H1 (cell line): Measurements from ENCODE around the gene EVI5. TPM values are rescaled to one million over a fixed set of nuclear protein-coding genes. Genes with fewer than 3 reads are reported as not detected.
"Not testable (repeated sequence)": the region's sequence is repeated elsewhere in the genome, so short reads cannot be mapped to it uniquely, and the experiment has no call there.

Experiments used
- CTCF ChIA-PET: fragments of 300-600 bp; sonication (Branson Sonifier 250); formaldehyde crosslinking; loops from one replicate; lab custom pipeline; 2021; ENCODE audit not compliant: partially characterized antibody; lab: Charles Lee
- POLR2A ChIA-PET: fragments of 300-600 bp; sonication (Branson Sonifier 250); formaldehyde crosslinking; loops from one replicate; lab custom pipeline; 2021; ENCODE audit warnings: inconsistent platforms; ENCODE audit not compliant: partially characterized antibody; lab: Charles Lee
- DNase-seq, 2 experiments: peaks; one replicate each; pipeline versions ENCODE4 v3.0.0 to v3.0.0-alpha.2; 2010 to 2022; ENCODE audit warnings: low spot score in 2 of 2, low read depth in 1 of 2, mixed read lengths in 1 of 2
- FAIRE-seq: peaks from 2 replicates; lab custom pipeline; 2011; peaks lifted over from hg19 to GRCh38; lab: Jason Lieb, UNC
- H2AFZ ChIP-seq: 2 replicates; pipeline ENCODE4 v1.8.1; 2012; ENCODE audit warnings: low read length, inconsistent platforms
- H2AK5ac ChIP-seq: 2 replicates; pipeline ENCODE4 v1.6.1; 2013; ENCODE audit warnings: low read depth, low read length
- H2BK120ac ChIP-seq: replicated peaks from 2 replicates; pipeline ENCODE3; 2013; ENCODE audit warnings: low read depth, low read length, inconsistent platforms
- H2BK12ac ChIP-seq: 2 replicates; pipeline ENCODE4 v1.6.1; 2013; ENCODE audit warnings: low read depth, low read length
- H2BK15ac ChIP-seq: 2 replicates; pipeline ENCODE4 v1.6.1; 2013; ENCODE audit warnings: low read length
- H2BK20ac ChIP-seq: 2 replicates; pipeline ENCODE4 v1.6.1; 2013; ENCODE audit warnings: low read length
- H2BK5ac ChIP-seq: 2 replicates; pipeline ENCODE4 v1.6.1; 2013; ENCODE audit warnings: low read depth, low read length
- H3K14ac ChIP-seq: 2 replicates; pipeline ENCODE4 v1.6.1; 2013; ENCODE audit warnings: inconsistent platforms; ENCODE audit not compliant: insufficient read length
- H3K18ac ChIP-seq: 2 replicates; pipeline ENCODE4 v1.6.1; 2013; ENCODE audit warnings: low read length; ENCODE audit errors: extremely low read depth
- H3K23ac ChIP-seq: 2 replicates; pipeline ENCODE4 v1.6.1; 2013; ENCODE audit warnings: inconsistent platforms; ENCODE audit not compliant: insufficient read length
- H3K23me2 ChIP-seq: 2 replicates; pipeline ENCODE4 v1.6.1; 2013; ENCODE audit warnings: low read depth, low read length
- H3K27ac ChIP-seq: 2 replicates; pipeline ENCODE4 v1.6.1; 2011; ENCODE audit warnings: low read depth, low read length, inconsistent platforms
- H3K27me3 ChIP-seq, 4 experiments: replicated peaks in 1 of 4; 1 replicate in 1 of 4; 2 replicates in 3 of 4; pipeline versions ENCODE4 v1.6.1 to v1.8.1; 2011 to 2013; ENCODE audit warnings: low read length in 3 of 4, mild to moderate bottlenecking in 3 of 4, inconsistent platforms in 2 of 4, mixed read lengths in 2 of 4, moderate library complexity in 1 of 4; ENCODE audit not compliant: control insufficient read depth in 3 of 4, insufficient read depth in 3 of 4; ENCODE audit errors: extremely low read depth in 1 of 4
- H3K36me3 ChIP-seq, 4 experiments: 2 replicates each; pipeline versions ENCODE4 v1.6.1 to v1.8.1; 2011 to 2013; ENCODE audit warnings: mild to moderate bottlenecking in 4 of 4, low read length in 3 of 4, moderate library complexity in 2 of 4, control low read depth in 1 of 4, inconsistent platforms in 1 of 4; ENCODE audit not compliant: insufficient read depth in 4 of 4, control insufficient read depth in 2 of 4
- H3K4ac ChIP-seq: replicated peaks from 2 replicates; pipeline ENCODE3; 2013; ENCODE audit warnings: low read length, low read depth, mixed read lengths, inconsistent platforms; ENCODE audit not compliant: insufficient read length
- H3K4me1 ChIP-seq, 4 experiments: replicated peaks in 1 of 4; 1 replicate in 1 of 4; 2 replicates in 3 of 4; pipeline versions ENCODE4 v1.6.1 to v1.8.1; 2011 to 2013; ENCODE audit warnings: low read length in 3 of 4, inconsistent platforms in 2 of 4, mixed read lengths in 1 of 4; ENCODE audit not compliant: insufficient read depth in 4 of 4, control insufficient read depth in 3 of 4
- H3K4me2 ChIP-seq, 2 experiments: 2 replicates each; pipeline versions ENCODE4 v1.6.1 to v1.8.1; 2011 to 2013; ENCODE audit warnings: low read depth in 2 of 2, low read length in 2 of 2, control low read depth in 1 of 2, inconsistent platforms in 1 of 2, mild to moderate bottlenecking in 1 of 2; ENCODE audit not compliant: insufficient read depth in 1 of 2
- H3K4me3 ChIP-seq, 4 experiments: fragments of 200-600, 300-600 bp in 1 of 4; sonication (generic), shearing (Covaris generic), sonication (Bioruptor Twin) in 1 of 4; 2 replicates each; pipeline versions ENCODE4 v1.5.1 to v1.8.1; 2011 to 2016; ENCODE audit warnings: low read length in 4 of 4, low read depth in 3 of 4, control low read depth in 2 of 4, inconsistent platforms in 2 of 4, mild to moderate bottlenecking in 2 of 4, mixed read lengths in 1 of 4, moderate library complexity in 1 of 4; ENCODE audit not compliant: insufficient read depth in 2 of 4; ENCODE audit errors: extremely low read depth in 1 of 4
- H3K56ac ChIP-seq: replicated peaks from 2 replicates; pipeline ENCODE3; 2013; ENCODE audit warnings: low read depth, mild to moderate bottlenecking, mixed read lengths, low read length, inconsistent platforms; ENCODE audit not compliant: insufficient read length
- H3K79me1 ChIP-seq: 2 replicates; pipeline ENCODE4 v1.6.1; 2013; ENCODE audit warnings: low read depth, low read length, control low read depth
- H3K79me2 ChIP-seq, 2 experiments: 2 replicates each; pipeline versions ENCODE4 v1.6.1 to v1.8.1; 2012 to 2013; ENCODE audit warnings: low read length in 2 of 2, mild to moderate bottlenecking in 2 of 2, inconsistent platforms in 1 of 2; ENCODE audit not compliant: insufficient read depth in 2 of 2, control insufficient read depth in 1 of 2
- H3K9ac ChIP-seq, 4 experiments: replicated peaks in 1 of 4; 1 replicate in 1 of 4; 2 replicates in 3 of 4; pipeline versions ENCODE4 v1.6.1 to v1.8.1; 2011 to 2013; ENCODE audit warnings: low read depth in 3 of 4, low read length in 3 of 4, control low read depth in 2 of 4, mild to moderate bottlenecking in 2 of 4, moderate library complexity in 2 of 4, inconsistent platforms in 1 of 4; ENCODE audit errors: extremely low read depth in 1 of 4
- H3K9me3 ChIP-seq, 2 experiments: 2 replicates each; pipeline versions ENCODE4 v1.6.1 to v1.8.1; 2012 to 2013; ENCODE audit warnings: mild to moderate bottlenecking in 2 of 2, moderate library complexity in 2 of 2, control low read depth in 1 of 2, inconsistent platforms in 1 of 2, low read depth in 1 of 2, low read length in 1 of 2, mixed read lengths in 1 of 2; ENCODE audit not compliant: insufficient read depth in 2 of 2
- H4K20me1 ChIP-seq, 2 experiments: replicated peaks in 1 of 2; 2 replicates each; pipeline versions ENCODE3 to v1.8.1; 2011 to 2013; ENCODE audit warnings: inconsistent platforms in 2 of 2, low read length in 2 of 2, mild to moderate bottlenecking in 1 of 2; ENCODE audit not compliant: insufficient read depth in 2 of 2, control insufficient read depth in 1 of 2
- H4K5ac ChIP-seq: 2 replicates; pipeline ENCODE4 v1.6.1; 2013; ENCODE audit warnings: low read length, low read depth, mixed read lengths, inconsistent platforms; ENCODE audit not compliant: insufficient read length
- H4K8ac ChIP-seq: 2 replicates; pipeline ENCODE4 v1.8.0; 2013; ENCODE audit warnings: mild to moderate bottlenecking, moderate library complexity, low read length, inconsistent platforms; ENCODE audit not compliant: insufficient read depth; ENCODE audit errors: extremely low read depth
- H4K91ac ChIP-seq: replicated peaks from 2 replicates; pipeline ENCODE3; 2013; ENCODE audit warnings: low read length, mixed read lengths, inconsistent platforms; ENCODE audit not compliant: insufficient read length
- WGBS, 2 experiments: shearing (Covaris generic) in 1 of 2; methylation state at CpG; one replicate each; pipeline versions ENCODE4 v1.1.6 to v1.1.7; 2013 to 2015; ENCODE audit warnings: low lambda C conversion rate in 2 of 2, mixed read lengths in 2 of 2, inconsistent platforms in 1 of 2, low coverage in 1 of 2, missing lambda C conversion rate in 1 of 2; ENCODE audit not compliant: insufficient replicate concordance in 2 of 2, insufficient coverage in 1 of 2, insufficient read length in 1 of 2; ENCODE audit errors: extremely low coverage in 1 of 2, missing lambda C conversion rate in 1 of 2; 5-methylcytosine and 5-hydroxymethylcytosine counted together
- polyA plus RNA-seq, 7 experiments: library from polyadenylated mRNA; depleted of rRNA in 3 of 7; stranded (reverse) in 5 of 7; unstranded in 2 of 7; fragments of >200 nt in 5 of 7; fragments of 200-250 nt in 2 of 7; gene quantifications; 1 replicate in 5 of 7; 2 replicates in 1 of 7; 4 replicates in 1 of 7; pipeline versions ENCODE4 v1.2.1 to v1.2.3, GENCODE V29; 2011 to 2013; ENCODE audit warnings: missing spikeins in 2 of 7, mixed read lengths in 2 of 7
- total RNA-seq: library from RNA; stranded (reverse); fragmentation: NEBNext Ultra II Directional; extraction: Animal tissue kit (Norgen Biotek cat#: 25700); gene quantifications from 2 replicates; pipeline ENCODE4 v1.2.1, GENCODE V29; 2021

Gene EVI5
- total and polyA plus RNA-seq, 2 of the 8 experiments (the other 6 are each of a cell fraction or from before 2014, with no cell fraction given) = 1.7 to 13.7 TPM

- H2BK15ac ChIP-seq, H3K27me3 ChIP-seq, H2AK5ac ChIP-seq, H3K4ac ChIP-seq, CTCF ChIA-PET, H4K20me1 ChIP-seq, H2AFZ ChIP-seq, H3K18ac ChIP-seq, H2BK20ac ChIP-seq, H3K4me3 ChIP-seq, DNase-seq, H4K5ac ChIP-seq, H3K23ac ChIP-seq, H3K9me3 ChIP-seq, H3K36me3 ChIP-seq, H3K14ac ChIP-seq, H3K4me2 ChIP-seq, H3K9ac ChIP-seq, H2BK12ac ChIP-seq, H3K56ac ChIP-seq, H3K79me1 ChIP-seq, FAIRE-seq, H3K27ac ChIP-seq, H3K79me2 ChIP-seq, H4K91ac ChIP-seq, H2BK5ac ChIP-seq, H3K23me2 ChIP-seq, H4K8ac ChIP-seq, H3K4me1 ChIP-seq, H2BK120ac ChIP-seq: not testable (repeated sequence)
- POLR2A ChIA-PET = interaction anchor here (0.7 kb wide), 1 partner anchor 12 kb away, joined by 3 read pairs; no protein-coding TSS in a partner anchor
- WGBS, 2 experiments = 92% methylated on average over 9 of the region's 9 CpGs; no CpG with 5 or more reads in 1 of the 2 experiments
Observed at GRCh38 chr1:92524944-92525590, 259.8 kb downstream of the EVI5 start.
